ENCODE measurements around the gene CNIH3. TPM values are rescaled to one million over a fixed set of nuclear protein-coding genes. Genes with fewer than 3 reads are reported as not detected.

The CNIH3 gene
- total and polyA plus RNA-seq, 2 donors (not counting 3 experiments of a cell fraction or from before 2014, with no cell fraction given) = 1.3 to 2.5 TPM

DNA sequence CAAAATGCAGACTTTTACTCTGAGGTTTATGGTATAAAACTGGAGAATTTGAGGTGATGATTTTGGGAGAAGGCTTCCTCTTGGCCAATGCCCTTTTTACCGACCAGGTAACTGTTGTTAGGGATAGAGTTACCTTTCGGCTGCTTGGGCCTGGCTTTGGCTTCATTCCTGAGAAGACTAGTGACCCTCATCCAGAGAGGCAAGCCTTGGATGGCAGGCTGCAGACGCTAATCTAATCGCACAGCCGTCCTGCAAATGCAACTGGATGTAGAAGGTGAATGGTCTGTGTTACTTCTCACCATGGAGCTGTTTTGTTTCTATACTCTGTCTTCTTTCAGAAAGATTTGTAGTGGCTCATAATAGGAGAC lies 124.6 kb downstream of the CNIH3 start:
- intact Hi-C loops (cut with micrococcal nuclease) (no loop called here), dilution Hi-C loops (cut with MboI; ENCODE audit: extremely low pct_ligation_motif_present, low sequenced_read_pairs) (no loop called here)
- TF ChIP-seq EZH2 (IDR thresholded peaks at IDR 0.05; ENCODE audit: borderline replicate concordance, low read depth, low read length, severe bottlenecking) = no peak
- no peak for TF ChIP-seq MYC (IDR thresholded peaks at IDR 0.05; ENCODE audit: low read depth, low read length)
- TF ChIP-seq, protein P1, sequence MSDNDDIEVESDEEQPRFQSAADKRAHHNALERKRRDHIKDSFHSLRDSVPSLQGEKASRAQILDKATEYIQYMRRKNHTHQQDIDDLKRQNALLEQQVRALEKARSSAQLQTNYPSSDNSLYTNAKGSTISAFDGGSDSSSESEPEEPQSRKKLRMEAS (IDR thresholded peaks at IDR 0.05; ENCODE audit: insufficient read depth, insufficient read length) = no peak
- TF ChIP-seq FOS (IDR thresholded peaks at IDR 0.05; ENCODE audit: borderline replicate concordance, insufficient read depth, low read length) = no peak
- TF ChIP-seq GATA2 (IDR thresholded peaks at IDR 0.05; ENCODE audit: insufficient read depth, insufficient read length, low read depth, low read length) = no peak
- no peak for TF ChIP-seq JUN (IDR thresholded peaks at IDR 0.05; ENCODE audit: borderline replicate concordance, insufficient read depth, insufficient read length, low read depth)
- Histone ChIP-seq H3K4me3 (replicated peaks in 1 of 3; ENCODE audit: insufficient read depth in 1 of 3, low read depth in 1 of 3, low read length in 3 of 3) (no peak overlapping the region), H3K36me3 (ENCODE audit: control insufficient read depth in 2 of 2, extremely low read depth in 1 of 2, insufficient read depth in 2 of 2, low read length in 2 of 2) (no peaks in the 10 kb centered on the region), H3K79me2 (ENCODE audit: control insufficient read depth, insufficient read depth, low read length) (no peaks in the 10 kb centered on the region), H3K27me3 (ENCODE audit: control insufficient read depth in 2 of 2, insufficient read depth in 2 of 2, low read length in 2 of 2) (no peaks in the 10 kb centered on the region), H3K9ac (replicated peaks; ENCODE audit: extremely low read depth, insufficient read depth, low read length) (no peak overlapping the region), H3K9me3 (replicated peaks; ENCODE audit: control insufficient read depth, insufficient read depth, low read length) (no peaks in the 10 kb centered on the region), H3K4me2 (ENCODE audit: insufficient read depth, low read length) (no peak overlapping the region), H2AFZ (ENCODE audit: low read depth, low read length) (no peak overlapping the region), H3K27ac (ENCODE audit: insufficient read depth, low read depth, low read length) (no peak overlapping the region), H3K4me1 (ENCODE audit: control insufficient read depth, extremely low read depth, insufficient read depth, low read length) (no peaks in the 10 kb centered on the region), H4K20me1 (replicated peaks; ENCODE audit: control insufficient read depth, extremely low read depth, insufficient read depth, low read length) (no peaks in the 10 kb centered on the region), H3K9me1 (replicated peaks; ENCODE audit: control insufficient read depth, extremely low read depth, insufficient read depth, low read length) (no peaks in the 10 kb centered on the region)
- DNase-seq (ENCODE audit: low read depth, low spot score) (no peak), FAIRE-seq (no peak)
- ChIA-PET POLR2A (no interaction called here), CTCF (interaction anchor here (0.7 kb wide), 1 partner anchor 27 kb away, joined by 4 read pairs; no protein-coding TSS in a partner anchor)
- BruUV-seq (replicated peaks) = no TSS peak

DNA sequence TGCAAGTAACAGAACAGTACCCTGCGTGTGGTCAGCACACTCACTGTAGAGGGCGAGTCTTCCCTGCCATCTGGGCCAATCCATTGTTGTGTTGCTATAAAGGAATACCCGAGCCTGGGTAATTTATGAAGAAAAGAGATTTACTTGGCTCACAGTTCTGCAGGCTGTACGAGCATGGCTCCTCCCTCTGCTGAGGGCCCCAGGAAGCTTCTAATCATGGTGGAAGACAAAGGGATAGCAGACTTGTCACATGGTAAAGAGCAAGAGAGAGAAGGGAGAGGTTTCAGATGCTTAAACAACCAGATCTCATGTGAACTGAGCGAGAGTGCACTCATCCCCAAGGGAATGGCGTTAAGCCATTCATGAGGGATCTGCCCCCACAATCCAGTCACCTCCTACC lies 126.2 kb downstream of the CNIH3 start:
- intact Hi-C loops (cut with micrococcal nuclease) = no loop called here

More for the DNA sequence above, 126.2 kb downstream of the CNIH3 start:
- no peaks in the 10 kb centered on the region for H3K27me3 ChIP-seq (ENCODE audit: control insufficient read depth in 2 of 2, insufficient read depth in 2 of 2, low read length in 2 of 2)
- H3K4me2 ChIP-seq (ENCODE audit: insufficient read depth, low read length) = no peak overlapping the region
- no peak overlapping the region for H2AFZ ChIP-seq (ENCODE audit: low read depth, low read length)
- FAIRE-seq = no peak
- no peaks in the 10 kb centered on the region for H3K36me3 ChIP-seq (ENCODE audit: control insufficient read depth in 2 of 2, extremely low read depth in 1 of 2, insufficient read depth in 2 of 2, low read length in 2 of 2)
- H4K20me1 ChIP-seq (replicated peaks; ENCODE audit: control insufficient read depth, extremely low read depth, insufficient read depth, low read length) = no peaks in the 10 kb centered on the region
- DNase-seq (ENCODE audit: low read depth, low spot score) = no peak
- no peaks in the 10 kb centered on the region for H3K4me1 ChIP-seq (ENCODE audit: control insufficient read depth, extremely low read depth, insufficient read depth, low read length)
- no TSS peak for BruUV-seq (replicated peaks)
- no peaks in the 10 kb centered on the region for H3K9me3 ChIP-seq (replicated peaks; ENCODE audit: control insufficient read depth, insufficient read depth, low read length)
- POLR2A ChIA-PET = interaction anchor here (0.6 kb wide), 1 partner anchor 162 kb away, joined by 3 read pairs; no protein-coding TSS in a partner anchor
- no peak overlapping the region for H3K9ac ChIP-seq (replicated peaks; ENCODE audit: extremely low read depth, insufficient read depth, low read length)
- no peak overlapping the region for H3K4me3 ChIP-seq (replicated peaks in 1 of 3; ENCODE audit: insufficient read depth in 1 of 3, low read depth in 1 of 3, low read length in 3 of 3)
- no peak overlapping the region for H3K27ac ChIP-seq (ENCODE audit: insufficient read depth, low read depth, low read length)
- no peaks in the 10 kb centered on the region for H3K79me2 ChIP-seq (ENCODE audit: control insufficient read depth, insufficient read depth, low read length)
- CTCF ChIA-PET = interaction anchor here (0.8 to 1.4 kb wide), 2 partner anchors 26 to 33 kb away, joined by 3 read pairs; no protein-coding TSS in a partner anchor
- H3K9me1 ChIP-seq (replicated peaks; ENCODE audit: control insufficient read depth, extremely low read depth, insufficient read depth, low read length) = no peaks in the 10 kb centered on the region
- TF ChIP-seq JUN (IDR thresholded peaks at IDR 0.05; ENCODE audit: borderline replicate concordance, insufficient read depth, insufficient read length, low read depth) = no peak
- TF ChIP-seq GATA2 (IDR thresholded peaks at IDR 0.05; ENCODE audit: insufficient read depth, insufficient read length, low read depth, low read length) = no peak
- no peak for TF ChIP-seq MYC (IDR thresholded peaks at IDR 0.05; ENCODE audit: low read depth, low read length)
- TF ChIP-seq, protein P1 (IDR thresholded peaks at IDR 0.05; ENCODE audit: insufficient read depth, insufficient read length) = no peak
- dilution Hi-C loops (cut with MboI; ENCODE audit: extremely low pct_ligation_motif_present, low sequenced_read_pairs) = no loop called here

All from endothelial cell of umbilical vein (primary cell).